Small intestine (tissue), 7 donors: ENCODE data around the gene BSG. TPM values are rescaled to one million over a fixed set of nuclear protein-coding genes. Genes with fewer than 3 reads are reported as not detected.

Source experiments
- DNase-seq, 2 donors: peaks; one replicate each; pipeline versions ENCODE4 v3.0.0 to v3.0.0-alpha.2; 2013
- FAIRE-seq: peaks from 2 replicates; lab custom pipeline; 2012; peaks lifted over from hg19 to GRCh38; lab: Jason Lieb, UNC
- H3K27ac ChIP-seq, 3 donors: one replicate each; pipeline ENCODE4 v1.5.1; 2013; ENCODE audit warnings: low read length in 2 of 3, mild to moderate bottlenecking in 2 of 3, control low read depth in 1 of 3, inconsistent platforms in 1 of 3, low read depth in 1 of 3, moderate library complexity in 1 of 3
- H3K27me3 ChIP-seq, 3 donors: one replicate each; pipeline ENCODE4 v1.6.1; 2013; ENCODE audit warnings: low read length in 3 of 3, inconsistent platforms in 1 of 3; ENCODE audit not compliant: control insufficient read depth in 3 of 3, insufficient read depth in 3 of 3
- H3K36me3 ChIP-seq, 3 donors: one replicate each; pipeline ENCODE4 v1.6.1; 2013; ENCODE audit warnings: low read length in 3 of 3, inconsistent platforms in 1 of 3, low read depth in 1 of 3, mild to moderate bottlenecking in 1 of 3, moderate library complexity in 1 of 3; ENCODE audit not compliant: control insufficient read depth in 3 of 3, insufficient read depth in 2 of 3
- H3K4me1 ChIP-seq, 3 donors: one replicate each; pipeline ENCODE4 v1.6.1; 2013; ENCODE audit warnings: low read length in 2 of 3, inconsistent platforms in 1 of 3, low read depth in 1 of 3, mild to moderate bottlenecking in 1 of 3, moderate library complexity in 1 of 3; ENCODE audit not compliant: control insufficient read depth in 3 of 3, insufficient read depth in 2 of 3
- H3K4me3 ChIP-seq, 3 donors: one replicate each; pipeline ENCODE4 v1.5.1; 2013; ENCODE audit warnings: low read length in 3 of 3, control low read depth in 1 of 3, inconsistent platforms in 1 of 3, low read depth in 1 of 3, mild to moderate bottlenecking in 1 of 3, moderate library complexity in 1 of 3
- H3K9me3 ChIP-seq, 2 donors: one replicate each; pipeline ENCODE4 v1.6.1; 2013; ENCODE audit warnings: low read depth in 1 of 2, low read length in 1 of 2; ENCODE audit not compliant: control insufficient read depth in 2 of 2, insufficient read depth in 1 of 2
- WGBS, 3 donors: extraction: QIAGEN DNeasy Blood & Tissue Kit; methylation state at CpG; one replicate each; pipeline ENCODE4 v1.1.7; 2013; 5-methylcytosine and 5-hydroxymethylcytosine counted together
- polyA plus RNA-seq, 4 donors: library from polyadenylated mRNA; stranded (reverse) in 3 of 4; unstranded in 1 of 4; fragments of 200-250 nt in 3 of 4; fragments of 120-200 nt in 1 of 4; gene quantifications; one replicate each; pipeline versions ENCODE4 v1.2.1 to v1.2.3, GENCODE V29; 2013
- donor health status: healthy with polysubstance abuse.
- donor health status: control.
- donor health status: control.
- donor health status: Bipolar disorder and iron deficiency.
- donor health status: healthy.

The BSG gene
- polyA plus RNA-seq, 4 donors, result 208 to 454 (median 374) TPM

DNA sequence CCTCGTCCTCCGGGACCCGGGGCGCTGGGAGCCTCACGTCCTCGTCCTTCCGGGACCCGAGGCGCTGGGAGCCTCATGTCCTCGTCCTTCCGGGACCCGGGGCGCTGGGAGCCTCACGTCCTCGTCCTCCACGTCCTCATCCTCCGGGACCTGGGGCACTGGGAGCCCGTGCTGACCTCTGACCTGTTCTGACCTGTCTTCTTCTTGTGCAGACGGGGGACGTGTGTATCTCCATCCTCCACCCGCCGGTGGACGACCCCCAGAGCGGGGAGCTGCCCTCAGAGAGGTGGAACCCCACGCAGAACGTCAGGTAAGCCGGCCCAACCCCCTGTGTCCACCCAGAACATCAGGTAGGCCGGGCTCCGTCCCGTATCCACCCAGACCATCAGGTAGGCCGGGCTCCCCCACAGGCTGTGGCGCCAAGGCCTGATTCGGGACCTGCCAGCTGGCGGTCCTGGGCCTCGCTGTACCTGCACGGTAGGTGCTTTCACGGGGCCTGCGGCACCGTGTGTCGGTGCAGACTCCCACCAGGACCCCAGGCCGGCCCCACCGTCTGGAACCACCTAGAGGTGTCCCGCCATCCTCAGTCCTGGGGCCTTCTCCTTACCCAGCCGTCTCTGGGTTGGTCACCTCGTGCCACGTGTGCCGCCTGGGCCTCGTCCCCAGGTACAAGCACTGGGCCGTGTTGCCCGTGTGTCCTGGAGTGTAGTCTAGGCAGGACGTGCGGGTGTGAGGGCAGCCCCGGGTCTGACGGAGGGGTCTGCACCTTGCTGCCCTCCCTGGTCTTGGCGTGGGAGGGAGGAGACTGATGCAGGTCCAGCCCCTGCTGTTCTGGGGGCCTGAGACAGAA, 36.1 kb upstream of the BSG start:
- Histone ChIP-seq H3K27me3 (no peaks in the 10 kb centered on the region), H3K9me3 (no peaks in the 10 kb centered on the region), H3K36me3 (peaks cover 2 to 70% (median 10%) of the 10 kb centered on the region in 3 donors), H3K4me3 (no peak overlapping the region), H3K4me1 (peaks cover 2 to 12% (median 8%) of the 10 kb centered on the region in 3 donors), H3K27ac (no peak overlapping the region)
- FAIRE-seq (no peak), DNase-seq (no peak)
- WGBS, 3 donors, result 90 to 95% (median 90%) methylated on average over 48 to 55 of the region's 55 CpGs

DNA sequence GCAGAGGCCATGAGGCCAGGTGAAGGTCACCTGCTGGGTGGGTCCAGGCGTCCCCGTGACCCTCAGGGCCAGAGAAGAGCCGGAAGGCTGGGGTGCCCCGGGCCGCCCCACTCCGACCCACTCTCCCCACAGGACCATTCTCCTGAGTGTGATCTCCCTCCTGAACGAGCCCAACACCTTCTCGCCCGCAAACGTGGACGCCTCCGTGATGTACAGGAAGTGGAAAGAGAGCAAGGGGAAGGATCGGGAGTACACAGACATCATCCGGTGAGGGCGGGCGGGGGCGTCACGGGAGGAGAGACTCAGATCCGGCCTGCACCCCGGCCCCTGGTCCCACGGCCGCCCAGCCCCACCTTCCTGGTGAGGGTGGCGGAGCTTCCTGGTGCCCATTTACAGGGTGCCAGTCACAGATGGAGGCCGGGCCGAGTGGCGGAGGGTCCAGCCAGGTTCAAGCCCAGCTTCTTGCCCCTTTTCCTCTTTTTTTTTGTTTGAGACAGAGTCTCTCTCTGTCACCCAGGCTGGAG, 35.5 kb upstream of the BSG start:
- H3K27ac ChIP-seq, result no peak overlapping the region
- peaks cover 2 to 77% (median 10%) of the 10 kb centered on the region in 3 donors for H3K36me3 ChIP-seq
- no peak overlapping the region for H3K4me3 ChIP-seq
- no peaks in the 10 kb centered on the region for H3K9me3 ChIP-seq
- WGBS, 3 donors, result 92 to 95% (median 94%) methylated on average over 24 to 26 of the region's 26 CpGs
- H3K27me3 ChIP-seq, result no peaks in the 10 kb centered on the region
- peaks cover 2 to 12% (median 8%) of the 10 kb centered on the region in 3 donors for H3K4me1 ChIP-seq
- FAIRE-seq (no peak), DNase-seq (no peak)

DNA sequence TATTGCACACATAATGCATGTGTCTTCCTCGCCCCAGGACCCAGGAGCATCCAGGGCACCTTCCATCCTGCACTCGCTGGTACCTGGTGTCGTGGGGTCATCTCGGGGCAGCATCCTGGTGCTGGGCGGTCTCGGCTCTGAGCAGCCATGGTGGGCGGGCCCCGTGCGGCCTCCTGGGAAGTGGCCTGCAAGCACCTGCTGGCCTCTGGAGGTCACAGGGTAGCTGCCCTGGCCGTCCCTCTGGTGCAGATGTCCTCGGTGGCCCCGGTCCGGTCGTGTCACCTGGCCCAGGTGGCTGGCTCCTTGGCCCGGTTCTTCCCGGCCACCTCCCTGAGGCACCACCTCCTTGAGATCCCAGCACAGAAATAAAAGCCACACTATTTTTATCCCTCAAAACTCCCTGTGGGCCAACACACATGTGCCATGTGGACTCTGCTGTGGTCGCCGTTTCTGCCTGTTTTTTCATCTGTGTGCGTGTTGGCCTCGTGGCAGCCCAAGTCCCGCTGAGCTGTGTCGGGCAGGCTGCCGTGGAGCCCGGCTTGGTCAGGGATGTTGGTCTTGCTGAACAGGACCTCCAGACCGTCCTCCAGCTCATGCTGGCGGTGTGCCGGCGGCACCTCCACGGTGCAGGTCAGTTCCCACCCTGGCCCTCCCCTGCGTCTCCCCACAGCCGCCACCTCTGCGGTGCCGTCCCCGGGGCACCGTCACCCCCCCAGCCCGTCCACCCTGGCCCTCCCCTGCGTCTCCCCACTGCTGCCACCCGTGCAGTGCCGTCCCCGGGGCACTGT, 33.6 kb upstream of the BSG start:
- FAIRE-seq (no peak), DNase-seq (no peak)
- H3K4me1 ChIP-seq, result peaks cover 0 to 5% (median 1%) of the 10 kb centered on the region in 3 donors

DNA sequence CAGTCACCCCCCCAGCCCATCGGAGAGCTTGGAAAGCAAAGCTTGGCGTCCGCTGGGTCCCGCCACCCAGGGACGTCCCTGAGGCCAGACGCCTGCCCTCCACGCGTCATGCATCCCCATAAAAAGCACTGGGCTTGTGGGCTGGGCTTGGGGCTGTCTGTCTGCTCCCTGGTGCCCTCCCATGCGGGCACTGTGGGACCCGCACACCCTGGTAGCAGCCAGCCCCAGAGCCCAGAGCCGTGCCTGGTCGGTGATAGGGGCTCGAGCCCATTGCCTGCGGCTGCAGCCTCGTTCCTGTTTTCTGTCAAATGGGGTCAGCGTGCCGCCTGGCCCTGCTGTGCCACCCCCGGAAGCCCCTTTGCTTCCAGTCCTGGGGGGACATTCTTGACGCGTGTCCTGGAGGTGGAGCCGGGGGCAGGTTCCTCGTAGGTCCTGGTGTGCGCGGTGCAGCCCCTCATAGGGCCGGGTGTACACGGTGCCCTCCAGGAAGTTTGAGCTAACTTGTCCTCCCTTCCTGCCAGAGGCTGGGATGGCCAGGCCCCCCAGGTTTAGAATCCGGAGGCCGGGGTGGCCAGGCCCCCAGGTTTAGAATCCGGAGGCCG, 32.9 kb upstream of the BSG start:
- Histone ChIP-seq H3K27me3 (no peaks in the 10 kb centered on the region), H3K4me1 (no peaks in the 10 kb centered on the region), H3K27ac (no peak overlapping the region), H3K9me3 (no peaks in the 10 kb centered on the region), H3K36me3 (peaks cover 2 to 76% (median 10%) of the 10 kb centered on the region in 3 donors), H3K4me3 (no peak overlapping the region)
- WGBS, 3 donors, result 90 to 96% (median 94%) methylated on average over 30 of the region's 30 CpGs
- DNase-seq, result no peak
- no peak for FAIRE-seq

More for the DNA sequence above, 33.6 kb upstream of the BSG start:
- Histone ChIP-seq H3K9me3 (no peaks in the 10 kb centered on the region), H3K27me3 (no peaks in the 10 kb centered on the region), H3K36me3 (peaks cover 2 to 82% (median 10%) of the 10 kb centered on the region in 3 donors), H3K27ac (no peak overlapping the region), H3K4me3 (no peak overlapping the region)
- WGBS, 3 donors, result 91 to 94% (median 91%) methylated on average over 33 to 40 of the region's 40 CpGs

DNA sequence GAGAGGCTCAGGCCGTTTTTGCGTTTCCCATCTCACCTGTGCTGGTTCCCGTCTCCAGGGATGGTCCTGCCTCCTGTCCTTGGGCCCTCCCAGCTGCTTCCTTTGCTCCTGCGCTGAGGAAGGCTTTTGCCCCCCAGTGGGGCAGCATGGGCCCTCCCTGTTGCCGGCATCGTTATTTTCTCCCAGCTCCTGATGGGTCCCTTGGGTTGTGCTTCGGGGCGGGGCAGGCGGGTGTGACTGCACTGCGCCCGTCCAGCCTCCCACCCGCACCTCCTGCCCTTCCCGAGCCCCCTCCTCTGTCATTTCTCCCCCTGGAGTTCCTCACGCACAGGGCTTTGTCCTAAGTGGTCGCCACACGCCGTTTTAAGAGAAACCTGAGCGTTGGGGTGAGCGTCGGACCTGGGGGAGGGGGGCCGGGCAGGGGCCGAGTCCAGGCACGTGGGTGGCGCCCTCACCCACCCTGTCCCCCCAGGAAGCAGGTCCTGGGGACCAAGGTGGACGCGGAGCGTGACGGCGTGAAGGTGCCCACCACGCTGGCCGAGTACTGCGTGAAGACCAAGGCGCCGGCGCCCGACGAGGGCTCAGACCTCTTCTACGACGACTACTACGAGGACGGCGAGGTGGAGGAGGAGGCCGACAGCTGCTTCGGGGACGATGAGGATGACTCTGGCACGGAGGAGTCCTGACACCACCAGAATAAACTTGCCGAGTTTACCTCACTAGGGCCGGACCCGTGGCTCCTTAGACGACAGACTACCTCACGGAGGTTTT, 31.3 kb upstream of the BSG start:
- no peaks in the 10 kb centered on the region for H3K9me3 ChIP-seq
- DNase-seq (no peak), FAIRE-seq (no peak)
- no peak overlapping the region for H3K27ac ChIP-seq
- 89 to 91% (median 90%) methylated on average over 49 to 51 of the region's 51 CpGs for WGBS, 3 donors
- peaks cover 1 to 62% (median 10%) of the 10 kb centered on the region in 3 donors for H3K36me3 ChIP-seq
- H3K27me3 ChIP-seq, result no peaks in the 10 kb centered on the region
- H3K4me3 ChIP-seq, result no peak overlapping the region
- H3K4me1 ChIP-seq, result no peaks in the 10 kb centered on the region

DNA sequence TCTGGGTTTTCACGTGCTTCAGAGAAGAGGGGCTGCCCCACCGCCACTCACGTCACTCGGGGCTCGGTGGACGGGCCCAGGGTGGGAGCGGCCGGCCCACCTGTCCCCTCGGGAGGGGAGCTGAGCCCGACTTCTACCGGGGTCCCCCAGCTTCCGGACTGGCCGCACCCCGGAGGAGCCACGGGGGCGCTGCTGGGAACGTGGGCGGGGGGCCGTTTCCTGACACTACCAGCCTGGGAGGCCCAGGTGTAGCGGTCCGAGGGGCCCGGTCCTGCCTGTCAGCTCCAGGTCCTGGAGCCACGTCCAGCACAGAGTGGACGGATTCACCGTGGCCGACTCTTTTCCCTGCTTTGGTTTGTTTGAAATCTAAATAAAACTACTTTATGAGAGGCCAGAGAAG, 30.7 kb upstream of the BSG start:
- FAIRE-seq (no peak), DNase-seq (no peak)
- H3K27ac ChIP-seq, result no peak overlapping the region
- no peaks in the 10 kb centered on the region for H3K4me1 ChIP-seq
- H3K27me3 ChIP-seq, result no peaks in the 10 kb centered on the region
- no peak overlapping the region for H3K4me3 ChIP-seq
- no peaks in the 10 kb centered on the region for H3K9me3 ChIP-seq
- WGBS, 3 donors, result 91 to 94% (median 93%) methylated on average over 26 of the region's 26 CpGs
- peaks cover 0 to 55% (median 6%) of the 10 kb centered on the region in 3 donors for H3K36me3 ChIP-seq

DNA sequence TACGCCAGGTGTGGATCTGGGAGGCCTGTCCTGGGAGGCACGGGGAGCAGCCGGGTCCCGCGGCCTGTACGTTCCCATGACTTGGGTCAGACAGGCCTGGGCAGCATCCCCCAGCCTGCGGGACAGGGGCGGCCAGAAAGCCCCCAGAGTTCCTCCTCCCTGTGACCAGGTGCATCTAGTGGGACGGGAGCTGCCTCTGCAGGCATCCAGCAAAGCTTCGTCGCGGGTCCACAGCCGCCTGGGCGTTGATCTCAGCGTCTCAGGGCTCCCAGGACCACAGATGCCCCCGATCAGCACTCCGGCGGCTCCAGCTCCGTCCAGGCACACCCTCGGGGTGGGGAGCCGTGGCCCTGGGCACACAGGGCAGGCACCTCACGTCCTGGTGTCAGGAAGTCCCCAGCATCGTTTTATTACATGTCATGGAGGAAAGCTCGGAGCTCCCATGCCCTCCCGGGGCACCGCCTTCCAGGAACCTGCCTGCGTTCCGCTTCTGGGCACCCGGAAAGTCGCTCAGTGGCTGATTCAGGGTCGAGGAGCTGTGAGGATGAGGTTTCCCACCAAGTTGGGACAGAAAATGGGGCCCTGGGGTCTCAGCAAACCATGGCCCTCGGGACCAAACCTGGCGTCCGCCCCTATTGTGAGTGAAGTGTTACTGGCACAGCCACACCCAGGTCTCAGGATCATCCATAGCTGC, 30.1 kb upstream of the BSG start:
- WGBS, 3 donors, result 89 to 91% (median 90%) methylated on average over 30 to 34 of the region's 34 CpGs
- H3K27ac ChIP-seq, result no peak overlapping the region
- H3K36me3 ChIP-seq, result peaks cover 0 to 49% (median 4%) of the 10 kb centered on the region in 3 donors
- H3K4me3 ChIP-seq, result no peak overlapping the region
- FAIRE-seq (no peak), DNase-seq (no peak)
- no peaks in the 10 kb centered on the region for H3K9me3 ChIP-seq
- no peaks in the 10 kb centered on the region for H3K27me3 ChIP-seq
- no peaks in the 10 kb centered on the region for H3K4me1 ChIP-seq
